HEK293 (cell line): ENCODE results near the gene HYI.

Experiments
- CTCF ChIA-PET: fragments of 350-600 bp; formaldehyde crosslinking; extraction: SDS; loops from one replicate; lab custom pipeline; 2021; ENCODE audit warnings: antibody characterized with exemption; lab: Yijun Ruan, JAX
- POLR2A ChIA-PET: fragments of 300-600 bp; formaldehyde crosslinking; extraction: SDS; loops from one replicate; lab custom pipeline; 2020; ENCODE audit warnings: antibody characterized with exemption, inconsistent platforms; lab: Yijun Ruan, JAX
- H3K27ac ChIP-seq: fragments of 200-500 bp; sonication (Bioruptor generic); 2 replicates; pipeline ENCODE4 v1.5.1; 2014; ENCODE audit warnings: low read depth, low read length, control low read depth, inconsistent platforms; ENCODE audit errors: extremely low read depth
- H3K36me3 ChIP-seq, 2 experiments: fragments of 200-500 bp in 1 of 2; sonication (Bioruptor generic) in 1 of 2; 1 replicate in 1 of 2; 2 replicates in 1 of 2; pipeline ENCODE4 v1.5.1; 2014 to 2017; ENCODE audit warnings: inconsistent platforms in 2 of 2, low read length in 2 of 2; ENCODE audit not compliant: control insufficient read depth in 2 of 2, insufficient read depth in 1 of 2
- H3K4me1 ChIP-seq: fragments of 200-500 bp; sonication (Bioruptor generic); 2 replicates; pipeline ENCODE4 v1.5.1; 2014; ENCODE audit warnings: mild to moderate bottlenecking, low read length, inconsistent platforms; ENCODE audit not compliant: control insufficient read depth, insufficient read depth
- H3K4me3 ChIP-seq: 2 replicates; pipeline ENCODE4 v1.5.1; 2011; ENCODE audit warnings: low read depth, mild to moderate bottlenecking, control low read depth, low read length, moderate library complexity
- H3K9me3 ChIP-seq: fragments of 200-500 bp; sonication (Bioruptor generic); 2 replicates; pipeline ENCODE4 v1.5.1; 2014; ENCODE audit warnings: low read depth, low read length, inconsistent platforms; ENCODE audit not compliant: control insufficient read depth, insufficient read depth
- FEZF1 ChIP-seq: fragments of 450-650 bp; formaldehyde crosslinking; IDR thresholded peaks from 2 replicates; pipeline ENCODE4 v1.5.1; 2016; ENCODE audit warnings: missing biosample characterization, missing genetic modification characterization
- GLI4 ChIP-seq: fragments of 450-650 bp; formaldehyde crosslinking; IDR thresholded peaks from 2 replicates; pipeline ENCODE4 v1.5.1; 2016; ENCODE audit warnings: missing biosample characterization, missing genetic modification characterization
- PRDM10 ChIP-seq: fragments of 450-650 bp; formaldehyde crosslinking; IDR thresholded peaks from 2 replicates; pipeline ENCODE4 v1.5.1; 2016; ENCODE audit warnings: missing biosample characterization, missing genetic modification characterization
- PRDM2 ChIP-seq: fragments of 450-650 bp; formaldehyde crosslinking; IDR thresholded peaks from 2 replicates; pipeline ENCODE4 v1.5.1; 2016; ENCODE audit warnings: missing biosample characterization, missing genetic modification characterization, borderline replicate concordance
- REST ChIP-seq: fragments of 450-650 bp; formaldehyde crosslinking; IDR thresholded peaks from 2 replicates; pipeline ENCODE4 v1.5.1; 2016; ENCODE audit warnings: missing biosample characterization, missing genetic modification characterization
- ZBTB49 ChIP-seq: fragments of 450-650 bp; formaldehyde crosslinking; IDR thresholded peaks from 2 replicates; pipeline ENCODE4 v1.5.1; 2016; ENCODE audit warnings: missing biosample characterization, missing genetic modification characterization, low read depth
- ZFP69B ChIP-seq: fragments of 450-650 bp; formaldehyde crosslinking; IDR thresholded peaks from 2 replicates; pipeline ENCODE4 v1.5.1; 2016; ENCODE audit warnings: missing biosample characterization, missing genetic modification characterization
- ZNF211 ChIP-seq: fragments of 450-650 bp; formaldehyde crosslinking; IDR thresholded peaks from 2 replicates; pipeline ENCODE4 v1.5.1; 2016; ENCODE audit warnings: low read depth, missing biosample characterization, missing genetic modification characterization
- ZNF23 ChIP-seq: fragments of 450-650 bp; formaldehyde crosslinking; IDR thresholded peaks from 2 replicates; pipeline ENCODE4 v1.5.1; 2016; ENCODE audit warnings: missing biosample characterization, missing genetic modification characterization, borderline replicate concordance
- ZNF426 ChIP-seq: fragments of 450-650 bp; formaldehyde crosslinking; IDR thresholded peaks from 2 replicates; pipeline ENCODE4 v1.5.1; 2017; ENCODE audit warnings: missing biosample characterization, missing genetic modification characterization, mild to moderate bottlenecking, inconsistent platforms, moderate library complexity
- ZNF449 ChIP-seq: fragments of 450-650 bp; formaldehyde crosslinking; IDR thresholded peaks from 2 replicates; pipeline ENCODE4 v1.5.1; 2017; ENCODE audit warnings: missing biosample characterization, mild to moderate bottlenecking, missing genetic modification characterization, moderate library complexity
- ZNF514 ChIP-seq: fragments of 450-650 bp; formaldehyde crosslinking; IDR thresholded peaks from 2 replicates; pipeline ENCODE4 v1.5.1; 2016; ENCODE audit warnings: missing biosample characterization, missing genetic modification characterization
- ZNF529 ChIP-seq: fragments of 450-650 bp; formaldehyde crosslinking; IDR thresholded peaks from 2 replicates; pipeline ENCODE4 v1.5.1; 2017; ENCODE audit warnings: missing genetic modification characterization, missing biosample characterization; ENCODE audit not compliant: insufficient replicate concordance
- ZNF626 ChIP-seq: fragments of 450-650 bp; sonication (Bioruptor Pico); formaldehyde crosslinking; IDR thresholded peaks from 2 replicates; pipeline ENCODE4 v1.5.1; 2018; ENCODE audit warnings: missing biosample characterization, missing genetic modification characterization, inconsistent platforms
- ZNF692 ChIP-seq: fragments of 450-650 bp; formaldehyde crosslinking; IDR thresholded peaks from 2 replicates; pipeline ENCODE4 v1.5.1; 2016; ENCODE audit warnings: missing biosample characterization, missing genetic modification characterization
- ZNF701 ChIP-seq: fragments of 450-650 bp; formaldehyde crosslinking; IDR thresholded peaks from 2 replicates; pipeline ENCODE4 v1.5.1; 2016; ENCODE audit warnings: missing biosample characterization, missing genetic modification characterization
- ZXDB ChIP-seq: fragments of 450-650 bp; formaldehyde crosslinking; IDR thresholded peaks from 2 replicates; pipeline ENCODE4 v1.5.1; 2016; ENCODE audit warnings: missing biosample characterization, missing genetic modification characterization

The HYI gene

GRCh38 chr1:43445606-43446387, 7.9 kb downstream of the HYI start:
- no peaks in the 10 kb centered on the region for H3K4me1 ChIP-seq
- H3K36me3 ChIP-seq, result peaks cover 3 to 99% of the 10 kb centered on the region in 2 experiments; a peak in 2 of 3 replicates
- no peak overlapping the region for H3K27ac ChIP-seq
- no peak overlapping the region for H3K4me3 ChIP-seq
- CTCF ChIA-PET, result interaction anchor here (1.1 kb wide), 1 partner anchor 87 kb away, joined by 5 read pairs; the partner anchor contains the start of gene CDC20
- H3K9me3 ChIP-seq, result no peaks in the 10 kb centered on the region
- POLR2A ChIA-PET, result no interaction called here
- TF ChIP-seq ZNF514 (tag by site-specific recombination), result no peak
- no peak for TF ChIP-seq ZNF692
- TF ChIP-seq PRDM10, result no peak
- no peak for TF ChIP-seq ZNF626 (tag by site-specific recombination)
- no peak for TF ChIP-seq PRDM2 (tag by site-specific recombination)
- no peak for TF ChIP-seq ZBTB49 (tag by site-specific recombination)
- TF ChIP-seq ZXDB, result no peak
- TF ChIP-seq ZNF23 (tag by site-specific recombination), result no peak
- no peak for TF ChIP-seq ZNF701
- no peak for TF ChIP-seq FEZF1 (tag by site-specific recombination)
- no peak for TF ChIP-seq ZNF449 (tag by site-specific recombination)
- TF ChIP-seq GLI4, result no peak
- no peak for TF ChIP-seq REST
- no peak for TF ChIP-seq ZNF211 (tag by site-specific recombination)
- TF ChIP-seq ZNF529 (tag by site-specific recombination), result no peak
- TF ChIP-seq ZNF426 (tag by site-specific recombination), result no peak
- TF ChIP-seq ZFP69B, result no peak
